ENCODE measurements around the gene CDK5RAP3. TPM values are rescaled to one million over a fixed set of nuclear protein-coding genes. Genes with fewer than 3 reads are reported as not detected.

The CDK5RAP3 gene
- total and polyA plus RNA-seq, 2 donors (not counting 1 experiment from before 2014, with no cell fraction given) = 58.1 to 118 TPM

DNA sequence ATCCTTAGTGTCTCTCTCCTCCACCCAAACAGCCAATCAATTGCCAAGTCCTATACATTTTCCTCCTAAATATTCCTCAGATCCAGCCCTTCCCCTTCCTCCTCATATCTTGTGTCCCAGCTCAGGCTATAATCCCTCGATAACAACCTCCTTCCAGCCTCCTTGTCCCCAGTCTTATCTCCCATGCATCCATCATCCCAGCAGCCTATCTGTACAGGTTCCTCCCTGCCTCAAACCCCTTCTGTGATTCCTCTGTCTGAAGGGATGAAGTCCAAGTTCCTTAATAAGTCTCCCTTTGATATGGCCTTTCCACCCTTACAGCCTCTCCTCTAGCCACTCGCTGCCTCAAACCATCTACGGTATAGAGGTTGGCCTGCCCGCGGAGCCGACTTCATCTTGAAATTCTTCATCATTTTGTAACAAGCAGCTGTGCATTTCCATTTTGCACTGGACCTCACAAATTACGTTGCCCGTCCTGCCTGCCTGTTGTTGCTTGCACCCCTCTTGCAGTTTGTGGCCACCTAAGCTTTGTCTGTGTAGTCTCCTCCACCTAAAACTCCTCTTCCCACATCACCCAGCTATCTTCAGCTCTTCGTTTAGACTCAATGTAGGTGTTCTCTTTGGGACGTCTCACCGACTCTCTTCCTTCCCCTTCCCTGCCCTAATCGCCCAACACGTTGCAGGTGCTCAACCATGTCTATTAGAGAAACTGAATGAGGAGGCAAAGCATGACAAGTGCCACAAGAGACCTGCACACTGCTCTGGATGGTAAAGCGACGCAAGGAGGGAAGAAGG is 786 bp upstream of the CDK5RAP3 start:
- H3K4me2 ChIP-seq (ENCODE audit: extremely low read depth, insufficient read depth, low read length) = peak overlapping the region; percentile 95
- H3K4me3 ChIP-seq (replicated peaks in 1 of 4; ENCODE audit: control extremely low read depth in 1 of 4, insufficient read depth in 1 of 4, low read depth in 3 of 4, low read length in 4 of 4) = peak overlapping the region in 3 of 4 experiments; percentile 26 to 45 (median 28)
- no peak for TF ChIP-seq EZH2 (IDR thresholded peaks at IDR 0.05; ENCODE audit: low read length, missing control alignments)
- TF ChIP-seq, protein P1, sequence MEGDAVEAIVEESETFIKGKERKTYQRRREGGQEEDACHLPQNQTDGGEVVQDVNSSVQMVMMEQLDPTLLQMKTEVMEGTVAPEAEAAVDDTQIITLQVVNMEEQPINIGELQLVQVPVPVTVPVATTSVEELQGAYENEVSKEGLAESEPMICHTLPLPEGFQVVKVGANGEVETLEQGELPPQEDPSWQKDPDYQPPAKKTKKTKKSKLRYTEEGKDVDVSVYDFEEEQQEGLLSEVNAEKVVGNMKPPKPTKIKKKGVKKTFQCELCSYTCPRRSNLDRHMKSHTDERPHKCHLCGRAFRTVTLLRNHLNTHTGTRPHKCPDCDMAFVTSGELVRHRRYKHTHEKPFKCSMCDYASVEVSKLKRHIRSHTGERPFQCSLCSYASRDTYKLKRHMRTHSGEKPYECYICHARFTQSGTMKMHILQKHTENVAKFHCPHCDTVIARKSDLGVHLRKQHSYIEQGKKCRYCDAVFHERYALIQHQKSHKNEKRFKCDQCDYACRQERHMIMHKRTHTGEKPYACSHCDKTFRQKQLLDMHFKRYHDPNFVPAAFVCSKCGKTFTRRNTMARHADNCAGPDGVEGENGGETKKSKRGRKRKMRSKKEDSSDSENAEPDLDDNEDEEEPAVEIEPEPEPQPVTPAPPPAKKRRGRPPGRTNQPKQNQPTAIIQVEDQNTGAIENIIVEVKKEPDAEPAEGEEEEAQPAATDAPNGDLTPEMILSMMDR (conservative IDR thresholded peaks at IDR 0.05 in 1 of 2, IDR thresholded peaks at IDR 0.05 in 1 of 2; ENCODE audit: low read depth in 1 of 2, low read length in 2 of 2) = no peak
- H3K27ac ChIP-seq (ENCODE audit: insufficient read depth, low read length) = no peak overlapping the region
- DNase-seq (ENCODE audit: low read depth in 2 of 2) = no peak
- H4K20me1 ChIP-seq (ENCODE audit: control insufficient read depth, extremely low read depth, insufficient read depth, low read length) = no peaks in the 10 kb centered on the region
- H2AFZ ChIP-seq (ENCODE audit: low read length) = peak overlapping the region; percentile 98
- H3K9ac ChIP-seq (ENCODE audit: insufficient read depth, low read length) = no peak overlapping the region
- H3K79me2 ChIP-seq (ENCODE audit: control insufficient read depth, insufficient read depth, low read length) = peaks cover 13% of the 10 kb centered on the region
- no peaks in the 10 kb centered on the region for H3K27me3 ChIP-seq (ENCODE audit: control insufficient read depth, insufficient read depth, low read length)
- no peaks in the 10 kb centered on the region for H3K9me3 ChIP-seq (ENCODE audit: control insufficient read depth, insufficient read depth, low read depth, low read length)
- peaks cover 12% of the 10 kb centered on the region for H3K4me1 ChIP-seq (ENCODE audit: control insufficient read depth, extremely low read depth, insufficient read depth, low read length)
- H3K36me3 ChIP-seq (ENCODE audit: control insufficient read depth, insufficient read depth, low read length) = peaks cover 9% of the 10 kb centered on the region

DNA sequence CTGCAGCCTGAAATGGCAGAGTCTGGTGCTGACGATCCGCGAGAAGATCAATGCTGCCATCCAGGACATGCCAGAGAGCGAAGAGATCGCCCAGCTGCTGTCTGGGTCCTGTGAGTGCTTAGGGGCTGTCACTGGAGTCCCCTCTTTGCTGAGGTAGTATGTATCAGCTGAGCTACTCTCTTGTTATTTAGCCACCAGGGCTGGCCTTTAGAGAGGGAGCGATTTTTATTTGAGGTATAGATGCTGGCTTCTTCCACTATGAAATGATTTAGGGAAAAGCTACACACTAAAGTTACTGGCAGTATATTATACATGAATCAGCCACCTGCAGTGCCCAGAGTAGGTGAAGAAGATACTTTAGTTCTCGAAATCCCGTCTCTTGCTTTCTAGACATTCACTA is 2.6 kb downstream of the CDK5RAP3 start:
- Histone ChIP-seq H3K4me3 (replicated peaks in 1 of 4; ENCODE audit: control extremely low read depth in 1 of 4, insufficient read depth in 1 of 4, low read depth in 3 of 4, low read length in 4 of 4) (no peak overlapping the region), H4K20me1 (ENCODE audit: control insufficient read depth, extremely low read depth, insufficient read depth, low read length) (no peaks in the 10 kb centered on the region), H2AFZ (ENCODE audit: low read length) (no peak overlapping the region), H3K27me3 (ENCODE audit: control insufficient read depth, insufficient read depth, low read length) (no peaks in the 10 kb centered on the region), H3K4me1 (ENCODE audit: control insufficient read depth, extremely low read depth, insufficient read depth, low read length) (peaks cover 6% of the 10 kb centered on the region), H3K4me2 (ENCODE audit: extremely low read depth, insufficient read depth, low read length) (no peak overlapping the region), H3K27ac (ENCODE audit: insufficient read depth, low read length) (no peak overlapping the region), H3K36me3 (ENCODE audit: control insufficient read depth, insufficient read depth, low read length) (peaks cover 15% of the 10 kb centered on the region), H3K9me3 (ENCODE audit: control insufficient read depth, insufficient read depth, low read depth, low read length) (no peaks in the 10 kb centered on the region), H3K9ac (ENCODE audit: insufficient read depth, low read length) (no peak overlapping the region), H3K79me2 (ENCODE audit: control insufficient read depth, insufficient read depth, low read length) (peaks cover 13% of the 10 kb centered on the region)
- DNase-seq (ENCODE audit: low read depth in 2 of 2) = no peak
- TF ChIP-seq, protein P1 (conservative IDR thresholded peaks at IDR 0.05 in 1 of 2, IDR thresholded peaks at IDR 0.05 in 1 of 2; ENCODE audit: low read depth in 1 of 2, low read length in 2 of 2) = no peak
- TF ChIP-seq EZH2 (IDR thresholded peaks at IDR 0.05; ENCODE audit: low read length, missing control alignments) = no peak

DNA sequence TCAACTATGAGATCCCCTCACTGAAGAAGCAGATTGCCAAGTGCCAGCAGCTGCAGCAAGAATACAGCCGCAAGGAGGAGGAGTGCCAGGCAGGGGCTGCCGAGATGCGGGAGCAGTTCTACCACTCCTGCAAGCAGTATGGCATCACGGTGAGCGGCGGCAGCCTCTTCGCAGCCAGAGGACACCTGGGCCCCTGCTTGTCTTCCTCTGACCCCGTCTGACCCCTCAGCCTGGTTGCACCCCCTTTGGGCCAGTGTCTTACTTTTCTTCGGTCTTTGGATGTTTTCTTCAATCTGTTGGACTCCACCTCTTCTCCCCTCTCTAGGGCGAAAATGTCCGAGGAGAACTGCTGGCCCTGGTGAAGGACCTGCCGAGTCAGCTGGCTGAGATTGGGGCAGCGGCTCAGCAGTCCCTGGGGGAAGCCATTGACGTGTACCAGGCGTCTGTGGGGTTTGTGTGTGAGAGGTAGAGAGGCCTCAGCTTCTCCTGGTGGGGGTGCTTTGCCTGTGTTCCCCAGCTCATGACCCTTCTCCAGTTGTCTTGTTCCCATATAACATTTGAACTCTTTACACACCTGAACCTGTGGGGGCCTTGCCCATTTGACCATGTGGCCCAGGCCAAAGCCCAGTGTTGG is 4.4 kb downstream of the CDK5RAP3 start:
- TF ChIP-seq, protein P1 (conservative IDR thresholded peaks at IDR 0.05 in 1 of 2, IDR thresholded peaks at IDR 0.05 in 1 of 2; ENCODE audit: low read depth in 1 of 2, low read length in 2 of 2) = no peak
- no peak for TF ChIP-seq EZH2 (IDR thresholded peaks at IDR 0.05; ENCODE audit: low read length, missing control alignments)
- no peak overlapping the region for H3K27ac ChIP-seq (ENCODE audit: insufficient read depth, low read length)
- H2AFZ ChIP-seq (ENCODE audit: low read length) = no peak overlapping the region
- H3K4me2 ChIP-seq (ENCODE audit: extremely low read depth, insufficient read depth, low read length) = no peak overlapping the region
- H3K4me1 ChIP-seq (ENCODE audit: control insufficient read depth, extremely low read depth, insufficient read depth, low read length) = peaks cover 6% of the 10 kb centered on the region
- H3K4me3 ChIP-seq (replicated peaks in 1 of 4; ENCODE audit: control extremely low read depth in 1 of 4, insufficient read depth in 1 of 4, low read depth in 3 of 4, low read length in 4 of 4) = no peak overlapping the region
- peaks cover 21% of the 10 kb centered on the region for H3K36me3 ChIP-seq (ENCODE audit: control insufficient read depth, insufficient read depth, low read length)
- no peak overlapping the region for H3K9ac ChIP-seq (ENCODE audit: insufficient read depth, low read length)
- H4K20me1 ChIP-seq (ENCODE audit: control insufficient read depth, extremely low read depth, insufficient read depth, low read length) = no peaks in the 10 kb centered on the region
- H3K27me3 ChIP-seq (ENCODE audit: control insufficient read depth, insufficient read depth, low read length) = no peaks in the 10 kb centered on the region
- peaks cover 13% of the 10 kb centered on the region for H3K79me2 ChIP-seq (ENCODE audit: control insufficient read depth, insufficient read depth, low read length)
- H3K9me3 ChIP-seq (ENCODE audit: control insufficient read depth, insufficient read depth, low read depth, low read length) = no peaks in the 10 kb centered on the region
- DNase-seq (ENCODE audit: low read depth in 2 of 2) = no peak
